Fibroblast of skin of left quadriceps (primary cell): ENCODE results near the gene RAC3.

ENCODE experiments used
- DNase-seq, 2 experiments: peaks; one replicate each; pipeline ENCODE4 v3.0.0-alpha.2; 2013; ENCODE audit warnings: low read depth in 2 of 2

RAC3 gene

DNA sequence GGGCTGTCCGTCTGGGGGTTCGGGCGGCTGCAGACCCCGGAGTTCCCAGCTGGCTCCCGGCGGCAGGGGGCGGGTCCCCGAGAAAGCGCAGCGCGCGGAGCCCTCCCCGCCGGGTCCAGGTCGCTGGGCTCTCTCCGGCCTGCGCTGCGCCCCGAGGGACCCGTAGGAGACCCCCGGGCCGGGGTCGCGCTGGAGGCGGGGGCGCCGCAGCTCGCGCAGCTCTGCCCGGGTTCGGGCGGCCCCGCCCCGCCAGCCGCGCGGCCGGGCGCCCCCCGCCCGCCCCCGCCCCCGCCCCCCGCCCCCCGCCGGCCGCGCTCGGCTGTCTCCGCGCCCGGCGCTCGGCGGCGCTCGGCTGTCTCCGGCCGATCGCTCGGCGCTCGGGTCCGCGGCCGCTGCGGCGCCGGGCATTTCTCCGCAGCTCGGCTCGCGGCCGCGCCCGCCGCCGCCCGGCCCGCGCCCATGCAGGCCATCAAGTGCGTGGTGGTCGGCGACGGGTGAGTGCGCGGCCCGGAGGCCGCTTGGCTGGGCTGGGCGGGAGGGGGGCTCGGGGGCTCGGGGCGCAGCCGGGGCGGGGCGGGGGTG is at the start of gene RAC3:
Gene RAC3, plus strand, starts transcription at position 376 of the 582 bp plus-strand sequence. Its CDS starts 84 bp downstream, at position 460.
- DNase-seq, result no peak

DNA sequence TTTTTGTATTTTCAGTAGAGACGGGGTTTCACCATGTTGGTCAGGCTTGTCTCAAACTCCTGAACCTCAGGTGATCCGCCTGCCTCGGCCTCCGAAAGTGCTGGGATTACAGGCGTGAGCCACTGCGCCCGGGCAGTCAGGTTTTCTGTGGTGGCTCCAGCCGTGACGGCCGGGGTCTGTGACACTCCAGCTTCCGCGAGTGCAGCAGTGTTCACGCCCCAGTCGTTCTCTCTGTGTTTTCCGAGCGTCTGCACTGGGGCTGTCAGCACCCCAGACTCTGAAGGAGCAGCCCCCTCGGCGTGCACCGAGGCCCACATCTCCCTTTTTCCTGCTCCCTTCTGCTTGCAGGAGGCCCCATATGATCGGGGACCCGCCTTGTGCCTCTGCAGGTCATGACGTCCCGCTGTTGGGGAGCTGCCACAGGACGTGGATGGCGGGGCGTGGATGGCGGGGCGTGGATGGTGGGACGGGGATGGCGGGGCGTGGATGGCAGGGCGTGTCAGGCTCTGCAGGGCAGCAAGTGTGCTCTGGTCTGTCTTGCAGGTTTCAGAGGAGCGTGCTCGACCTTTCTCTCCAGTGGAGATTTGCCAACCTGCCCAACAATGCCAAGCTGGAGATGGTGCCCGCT is 48.4 kb upstream of the RAC3 start:
- no peak for DNase-seq

DNA sequence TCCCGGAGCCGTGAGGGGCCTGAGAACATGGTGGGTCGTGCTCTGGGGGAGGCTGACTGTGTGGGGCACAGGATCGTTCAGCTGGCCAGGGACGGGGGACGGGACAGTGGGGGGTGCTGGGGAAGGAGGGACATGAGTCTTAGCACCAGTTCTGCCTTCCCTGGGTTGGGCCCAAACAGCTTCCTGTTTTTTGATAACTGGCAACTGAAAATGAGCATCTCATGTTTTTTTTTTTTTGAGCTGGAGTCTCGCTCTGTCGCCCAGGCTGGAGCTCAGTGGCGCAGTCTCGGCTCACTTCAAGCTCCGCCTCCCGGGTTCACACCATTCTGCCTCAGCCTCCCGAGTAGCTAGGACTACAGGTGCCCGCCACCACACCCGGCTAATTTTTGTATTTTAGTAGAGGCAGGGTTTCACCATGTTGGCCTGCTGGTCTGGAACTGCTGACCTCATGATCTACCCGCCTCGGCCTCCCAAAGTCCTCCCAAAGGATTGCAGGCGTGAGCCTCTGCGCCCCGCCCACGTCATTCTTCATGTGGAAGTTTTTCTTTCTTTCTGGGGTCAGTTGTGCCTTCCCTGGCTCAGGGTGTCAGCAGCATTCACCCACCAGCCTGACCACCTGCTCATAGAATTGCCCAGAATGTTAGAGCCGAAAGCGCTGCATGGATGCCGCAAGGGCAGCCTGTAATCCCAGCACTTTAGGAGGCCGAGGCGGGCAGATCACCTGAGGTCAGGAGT is 47.7 kb upstream of the RAC3 start:
- no peak for DNase-seq

DNA sequence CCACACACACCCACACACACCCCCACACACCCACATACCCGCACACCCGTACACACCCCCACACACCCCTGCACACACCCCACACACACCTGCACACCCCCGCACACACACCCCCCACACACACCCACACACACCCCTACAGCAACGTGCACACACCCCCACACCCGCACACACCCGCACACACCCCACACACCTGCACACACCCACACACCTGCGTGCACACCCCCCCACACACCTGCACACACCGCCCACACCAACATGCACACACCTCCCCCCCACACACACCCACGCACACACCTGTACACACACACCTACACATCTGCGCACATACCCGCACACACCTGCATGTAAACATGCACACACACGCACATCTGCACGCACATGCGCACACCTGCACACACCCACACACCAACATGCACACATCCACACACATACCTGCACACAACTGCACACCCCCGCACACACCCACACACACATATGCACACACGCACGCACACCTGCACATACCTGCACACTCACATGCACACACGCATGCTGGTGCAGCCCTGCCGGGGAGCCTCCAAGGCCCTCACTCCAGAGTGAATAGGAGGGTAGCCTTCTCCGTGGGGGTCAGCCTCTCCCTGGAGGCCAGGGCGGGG is 46.6 kb upstream of the RAC3 start:
- DNase-seq, result no peak

DNA sequence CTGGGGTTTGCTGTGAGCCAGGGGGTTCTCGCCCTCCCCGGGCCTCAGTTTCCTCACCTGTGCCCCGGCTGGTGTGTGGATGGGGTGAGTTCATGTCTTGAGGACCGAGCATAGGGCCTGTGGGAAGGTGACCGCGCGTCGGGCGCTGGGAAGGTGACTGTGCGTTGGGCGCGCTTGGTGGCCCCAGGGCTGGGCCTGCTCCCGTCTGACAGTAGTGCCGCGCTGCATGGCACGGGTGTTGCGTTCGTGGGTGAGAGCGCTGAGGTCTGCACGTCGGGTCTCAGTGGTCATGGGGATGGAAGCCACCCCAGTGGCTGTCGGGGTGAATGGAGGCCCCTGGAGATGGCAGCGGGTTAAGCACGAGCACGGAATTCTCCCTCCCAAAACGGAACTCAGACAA is 44.9 kb upstream of the RAC3 start:
- DNase-seq, result no peak

DNA sequence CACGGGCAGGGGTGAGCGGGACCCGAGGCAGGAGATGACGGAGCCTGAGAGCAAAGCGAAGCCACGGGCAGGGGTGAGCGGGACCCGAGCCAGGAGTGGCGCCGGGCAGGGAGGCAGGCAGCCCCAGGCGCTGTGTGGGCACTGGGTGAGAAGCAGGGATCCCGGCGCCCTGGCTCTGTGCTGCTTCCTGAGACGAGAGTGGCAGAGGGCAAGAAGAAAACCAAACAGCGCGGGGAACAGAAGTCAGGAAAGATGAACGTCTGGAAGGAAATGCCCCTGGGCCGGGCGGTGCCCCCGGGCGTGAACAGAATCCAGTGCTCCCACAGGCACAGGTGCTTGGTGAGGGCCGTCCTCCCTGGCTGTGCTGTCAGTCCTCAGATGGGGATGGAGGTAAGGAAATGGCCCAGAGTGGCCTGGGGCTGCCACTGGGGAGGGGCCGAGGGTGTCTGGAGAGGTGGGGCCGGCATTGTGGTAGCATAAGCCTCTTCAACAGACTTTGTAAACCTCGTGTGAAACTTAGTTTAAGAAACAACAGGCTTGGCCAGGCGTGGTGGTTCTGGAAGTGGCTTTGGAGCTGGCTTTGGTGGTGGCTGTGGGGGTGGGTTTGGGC is 44.2 kb upstream of the RAC3 start:
- DNase-seq, result no peak

DNA sequence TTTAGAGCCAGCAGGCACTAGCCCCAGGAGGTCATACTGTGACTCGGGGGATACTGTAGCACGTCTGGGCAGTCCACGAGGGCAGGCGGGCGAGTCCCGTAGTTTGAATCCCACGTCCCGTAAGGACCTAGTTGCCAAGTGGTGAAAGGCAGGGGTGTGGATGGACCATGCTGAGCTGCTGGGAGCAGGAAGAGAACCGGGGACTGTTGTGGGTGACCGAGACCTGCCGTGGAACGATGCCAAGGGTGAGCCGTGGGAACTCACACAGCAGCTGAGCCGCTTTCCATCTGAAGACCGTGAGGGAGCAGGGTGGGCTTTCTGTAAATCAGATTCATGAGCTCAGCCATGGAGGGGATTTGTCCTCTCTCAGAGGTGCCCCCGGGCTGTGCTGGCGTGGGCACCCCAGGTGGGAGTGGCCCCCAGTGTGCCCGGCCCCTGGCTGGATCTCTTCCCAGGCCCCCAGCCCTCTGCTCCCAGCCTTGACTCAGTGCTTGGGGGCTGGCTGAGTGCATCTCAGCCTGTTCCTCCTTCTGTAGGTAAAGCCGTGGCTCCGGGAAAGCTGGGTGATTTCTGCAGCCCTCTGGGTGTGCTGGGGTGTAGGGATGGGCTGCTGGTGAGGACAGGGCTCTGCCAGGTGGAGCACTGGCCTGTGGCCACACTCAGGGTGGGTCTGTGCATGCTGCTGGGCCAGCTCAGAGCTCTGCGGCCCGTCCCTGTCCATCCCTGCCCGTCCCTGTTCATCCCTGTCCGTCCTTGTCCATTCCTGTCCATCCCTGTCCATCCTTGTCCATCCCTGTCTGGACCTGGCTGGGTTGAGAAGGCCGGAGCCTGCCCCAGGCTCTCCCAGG is 40.4 kb upstream of the RAC3 start:
- DNase-seq, result no peak

DNA sequence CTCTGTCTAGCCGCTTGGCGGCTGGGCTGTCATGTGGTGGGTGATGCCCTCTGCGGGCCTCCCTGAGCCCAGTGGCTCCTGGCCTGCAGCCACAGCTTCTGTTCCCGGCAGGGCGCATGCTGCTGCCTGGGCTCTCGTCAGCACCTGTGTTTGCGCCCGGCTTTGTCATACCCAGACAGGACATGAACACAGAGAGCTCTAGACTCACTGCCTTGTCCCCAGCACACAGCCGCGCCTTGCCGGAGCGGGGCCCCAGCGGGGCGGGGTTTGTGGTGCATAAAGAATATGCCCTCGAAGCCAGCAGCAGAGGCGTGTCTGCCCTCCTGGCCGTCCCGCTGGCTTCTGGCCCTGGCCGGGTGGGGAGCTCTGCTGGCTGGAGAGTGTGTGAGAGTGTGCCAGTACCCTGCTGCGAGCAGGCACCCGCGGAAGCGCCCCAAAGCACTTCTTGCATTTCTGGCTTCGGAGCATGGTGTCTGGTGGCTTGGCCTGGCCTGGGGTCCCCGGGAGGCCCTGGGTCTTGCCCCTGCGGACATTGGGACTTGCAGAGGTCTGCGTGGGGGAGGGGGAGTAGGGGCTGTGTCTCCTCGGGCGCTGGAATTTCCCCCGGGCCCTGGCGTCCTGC is 39.7 kb upstream of the RAC3 start:
- DNase-seq, result peak in 1 of 2 experiments; percentile 4

DNA sequence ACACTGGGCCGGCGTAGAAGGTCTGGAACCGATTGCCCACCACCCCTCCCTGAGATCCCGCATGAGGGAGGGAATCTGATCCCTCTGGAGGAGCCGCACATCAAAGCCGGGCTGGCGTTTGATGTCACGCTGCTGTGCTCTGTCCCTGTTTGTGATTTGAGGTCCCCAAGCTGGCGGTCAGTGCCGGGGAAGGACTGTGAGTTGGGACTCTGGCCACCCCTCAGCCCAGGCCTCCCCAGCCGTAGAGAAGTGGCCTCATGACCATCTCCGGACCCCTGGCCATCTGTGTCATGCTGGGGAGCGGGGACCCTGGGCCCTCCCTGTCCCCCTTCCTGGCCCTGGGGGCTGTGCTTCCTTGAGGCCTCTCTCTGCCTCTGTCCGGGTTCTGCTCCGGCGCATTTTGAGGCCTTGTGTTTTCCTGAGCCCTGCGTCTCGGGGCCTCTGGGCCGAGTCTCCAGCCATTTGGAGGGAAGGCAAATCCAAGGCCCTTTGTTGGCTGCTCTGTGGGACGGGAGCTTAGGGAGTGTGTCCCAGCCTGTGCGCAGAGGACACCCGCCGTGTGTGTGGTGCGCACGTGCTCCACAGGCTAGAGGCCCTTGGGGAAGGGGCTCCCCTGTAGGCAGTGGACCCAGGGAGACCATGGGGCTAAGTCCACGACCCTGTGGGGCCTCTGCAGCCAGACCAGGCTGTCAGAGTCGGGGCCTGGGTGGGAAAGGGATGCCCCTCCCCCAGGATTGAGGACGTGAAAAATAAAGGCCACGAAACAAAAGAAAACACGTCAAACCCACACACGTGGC is 39.0 kb upstream of the RAC3 start:
- no peak for DNase-seq

DNA sequence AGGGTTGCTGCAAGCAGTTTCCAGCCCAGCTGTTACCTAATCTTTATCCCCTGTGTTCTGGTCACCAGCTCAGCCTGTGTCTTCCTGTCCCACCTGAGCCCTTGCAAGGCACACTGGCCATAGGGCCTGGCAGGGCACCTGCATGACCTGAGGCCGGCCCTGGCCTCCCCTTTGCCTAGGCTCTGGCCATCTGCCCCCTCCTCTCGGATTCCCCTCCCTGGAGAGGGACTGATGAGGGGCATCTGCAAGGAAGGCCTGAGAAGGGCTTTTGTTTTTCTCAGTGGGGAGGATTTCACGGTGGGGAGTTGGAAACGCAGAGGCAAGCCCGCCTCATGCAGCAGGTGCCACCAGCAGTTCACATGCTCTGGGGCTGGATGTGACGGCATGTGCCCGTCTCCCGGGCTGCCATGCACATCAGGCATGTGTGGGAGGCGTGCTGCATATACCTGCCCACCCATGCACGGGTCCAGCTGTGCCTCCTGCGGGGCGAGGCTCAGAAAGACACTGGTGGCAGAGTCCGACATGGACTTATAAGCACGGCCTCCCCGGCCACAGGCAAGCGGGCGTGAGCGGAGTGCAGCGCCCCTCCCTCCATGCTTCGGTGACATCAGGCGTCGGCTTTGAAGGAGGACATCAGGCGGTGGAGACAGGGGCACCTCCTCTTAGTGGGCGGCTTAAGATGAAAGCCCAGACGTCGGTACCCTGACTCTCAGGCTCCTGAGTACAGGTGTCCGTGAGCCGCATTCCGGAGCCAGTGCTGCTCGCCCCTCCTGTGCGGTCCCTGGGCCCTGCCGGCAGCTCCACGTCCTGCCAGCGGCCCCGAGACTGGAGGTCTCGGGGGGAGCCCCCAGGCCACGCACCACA is 37.5 kb upstream of the RAC3 start:
- no peak for DNase-seq

DNA sequence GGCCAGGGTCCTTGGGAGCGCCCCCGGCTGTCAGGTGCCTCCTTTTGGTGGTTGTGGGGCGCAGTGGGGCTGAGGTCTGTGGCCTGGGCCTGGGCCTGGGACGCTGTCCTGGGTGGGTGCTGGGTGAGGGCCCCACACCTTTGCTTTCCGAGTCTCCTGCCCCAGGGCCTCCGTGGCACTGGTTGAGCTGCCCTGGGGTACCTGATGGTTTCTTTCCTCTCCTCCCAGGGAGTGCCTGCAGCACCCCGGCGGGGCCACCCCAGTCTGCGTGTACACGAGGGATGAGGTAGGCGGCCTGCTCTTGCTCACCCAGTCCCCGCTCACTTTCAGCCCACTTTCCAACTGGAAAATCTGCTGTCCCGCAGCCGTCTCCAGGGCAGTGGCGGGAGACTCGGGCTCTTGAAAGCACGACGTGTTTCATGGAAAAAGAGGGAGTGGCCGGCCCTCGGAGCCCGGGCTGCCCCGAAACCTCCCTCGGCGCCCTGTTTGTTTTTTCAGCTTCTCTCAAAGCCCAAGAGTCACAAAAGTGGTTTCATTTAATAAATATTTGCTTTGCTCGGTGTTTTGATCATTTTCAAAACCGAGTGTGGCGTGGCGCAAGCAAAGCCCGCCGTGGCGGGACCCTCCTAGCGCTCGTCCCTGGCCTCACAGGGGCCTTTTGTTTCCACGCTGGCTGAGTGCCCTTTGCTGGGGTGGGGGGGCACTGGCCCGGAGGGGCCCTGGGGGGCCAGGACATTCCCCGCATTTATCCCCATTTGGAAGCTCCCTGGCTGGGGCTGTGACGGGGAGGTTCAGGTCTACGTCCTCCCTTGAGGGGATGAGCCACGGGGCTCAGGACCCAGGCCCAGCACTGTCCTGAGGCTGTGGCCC is 36.6 kb upstream of the RAC3 start:
- DNase-seq, result no peak

DNA sequence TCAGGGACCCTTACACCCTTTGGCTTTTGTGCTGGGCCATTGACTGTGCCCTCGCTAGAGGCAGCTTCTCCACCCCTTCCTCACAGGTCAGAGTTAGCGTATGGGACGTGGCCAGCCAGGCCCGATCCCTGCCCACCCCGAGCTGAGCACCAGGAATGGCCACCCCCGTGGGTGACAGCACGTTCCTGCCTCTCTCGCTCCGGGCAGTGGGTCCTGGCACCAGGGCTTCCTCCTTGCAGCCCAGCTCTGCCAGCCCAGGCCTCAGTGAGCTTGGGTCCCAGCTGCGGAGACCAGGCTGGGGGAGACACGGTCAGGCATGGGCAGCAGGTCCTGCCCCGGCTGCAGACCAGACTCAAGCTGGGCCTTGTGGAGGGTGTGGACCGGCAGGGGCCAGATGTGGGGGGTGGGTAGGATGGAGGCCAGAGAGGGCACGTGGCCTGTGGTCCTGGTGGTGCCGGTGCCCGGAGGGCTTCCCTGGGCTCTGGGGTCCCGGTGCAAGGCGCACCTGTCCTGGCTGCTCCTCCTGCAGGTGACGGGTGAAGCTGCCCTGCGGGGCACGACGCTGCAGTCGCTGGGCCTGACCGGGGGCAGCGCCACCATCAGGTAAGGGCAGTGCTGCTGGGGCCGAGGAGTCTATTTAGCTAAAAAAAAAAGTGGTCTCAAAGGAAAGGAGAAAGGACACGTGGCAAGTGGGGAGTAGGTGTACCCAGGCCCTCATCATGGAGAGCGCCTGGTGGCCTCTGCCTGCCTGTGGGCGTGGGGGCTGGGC is 35.8 kb upstream of the RAC3 start:
- DNase-seq, result no peak

DNA sequence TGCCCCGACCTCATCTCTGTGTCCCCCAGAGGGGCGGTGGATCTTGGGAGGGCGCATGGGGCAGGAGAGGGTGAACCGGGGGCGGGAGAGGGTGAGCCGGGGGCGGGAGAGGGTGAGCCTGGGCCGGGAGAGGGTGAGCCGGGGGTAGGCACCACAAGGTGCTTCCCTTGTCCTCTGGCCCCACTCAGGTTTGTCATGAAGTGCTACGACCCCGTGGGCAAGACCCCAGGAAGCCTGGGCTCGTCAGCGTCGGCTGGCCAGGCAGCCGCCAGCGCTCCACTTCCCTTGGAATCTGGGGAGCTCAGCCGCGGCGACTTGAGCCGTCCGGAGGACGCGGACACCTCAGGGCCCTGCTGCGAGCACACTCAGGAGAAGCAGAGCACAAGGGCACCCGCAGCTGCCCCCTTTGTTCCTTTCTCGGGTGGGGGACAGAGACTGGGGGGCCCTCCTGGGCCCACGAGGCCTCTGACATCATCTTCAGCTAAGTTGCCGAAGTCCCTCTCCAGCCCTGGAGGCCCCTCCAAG is 35.2 kb upstream of the RAC3 start:
- DNase-seq, result no peak

DNA sequence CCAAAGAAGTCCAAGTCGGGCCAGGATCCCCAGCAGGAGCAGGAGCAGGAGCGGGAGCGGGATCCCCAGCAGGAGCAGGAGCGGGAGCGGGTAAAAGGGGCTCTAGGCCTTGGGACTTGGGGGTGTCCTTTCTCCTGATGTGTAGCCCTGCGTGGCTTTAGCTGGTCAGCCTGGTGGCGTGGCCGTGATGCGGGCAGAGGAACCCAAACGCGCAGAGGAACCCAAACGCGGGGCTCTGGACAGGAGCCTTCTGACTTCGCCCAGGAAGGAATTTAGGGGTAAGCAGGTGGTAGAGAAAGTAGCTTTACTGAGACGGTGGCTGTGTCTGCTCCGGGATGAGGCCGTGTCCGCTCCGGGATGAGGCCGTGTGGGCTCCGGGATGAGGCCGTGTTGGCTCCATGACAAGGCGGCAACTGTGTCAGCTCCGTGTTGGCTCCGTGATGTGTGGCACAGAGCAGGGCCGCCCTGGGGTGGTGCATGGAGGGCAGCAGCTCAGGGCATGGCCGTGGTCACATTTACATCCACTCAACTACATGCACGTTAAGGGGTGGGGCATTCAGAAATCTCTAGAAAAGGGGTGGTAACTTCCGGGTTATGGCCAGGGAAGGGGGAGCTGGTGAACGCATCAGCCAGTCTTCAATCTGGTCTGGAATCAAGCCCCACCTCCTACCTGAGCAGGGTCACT is 34.6 kb upstream of the RAC3 start:
- DNase-seq, result no peak

DNA sequence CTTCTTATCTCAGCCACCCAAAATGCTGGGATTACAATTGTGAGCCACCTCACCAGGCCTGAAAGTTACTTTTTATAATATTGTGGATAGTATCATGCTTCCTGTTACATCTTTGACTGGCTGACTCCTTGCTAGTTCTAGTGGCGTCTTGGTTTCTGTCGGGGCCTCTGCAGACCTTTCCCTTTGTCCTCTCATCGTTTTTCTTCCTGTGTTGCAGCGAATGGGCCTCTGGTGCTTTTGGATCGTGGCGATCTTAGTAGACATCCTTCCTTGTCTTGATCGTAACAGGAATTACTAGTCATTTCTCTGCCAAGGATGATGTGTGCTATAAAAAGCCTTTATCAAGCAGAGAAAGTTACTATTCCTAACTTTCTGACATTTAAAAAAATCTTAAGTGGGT is 33.3 kb upstream of the RAC3 start:
- no peak for DNase-seq

DNA sequence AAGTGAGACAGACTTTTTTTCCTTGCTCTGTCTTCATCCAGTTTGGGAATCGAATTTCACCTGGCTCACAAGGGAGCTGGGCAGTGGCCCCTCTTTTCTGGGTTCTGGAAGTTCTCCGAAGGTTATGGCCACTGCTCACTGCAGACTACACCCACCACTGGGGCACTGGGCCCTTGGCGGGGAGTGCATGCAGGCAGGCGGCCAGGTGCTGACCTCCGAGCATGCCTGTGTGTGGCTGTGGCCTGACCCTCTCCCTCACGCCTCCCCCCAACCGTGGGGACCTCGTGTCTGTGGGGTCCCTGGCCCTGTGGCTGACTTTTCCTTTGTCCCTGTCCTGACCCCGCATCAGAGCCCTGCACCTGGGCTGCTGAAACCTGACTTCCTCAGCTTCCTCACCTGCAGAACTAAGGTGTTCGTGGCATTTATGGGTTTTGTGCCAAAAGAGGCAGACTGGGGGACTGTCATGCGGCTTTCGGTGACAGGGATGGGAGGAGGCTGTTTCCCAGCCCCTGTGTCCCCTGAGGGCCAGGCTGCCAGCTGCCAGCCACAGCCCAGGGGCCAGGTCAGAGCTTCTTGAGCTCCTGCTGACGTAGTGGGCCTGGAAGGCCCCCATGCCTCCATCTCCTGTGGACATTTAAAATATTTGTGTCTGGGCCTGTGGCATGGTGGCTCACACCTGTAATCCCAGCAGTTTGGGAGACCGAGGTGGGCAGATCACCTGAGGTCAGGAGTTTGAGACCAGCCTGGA is 32.6 kb upstream of the RAC3 start:
- no peak for DNase-seq
